Erythroblast (primary cell): ENCODE data around the gene CLEC3A.
"Not testable (repeated sequence)": the region's sequence is repeated elsewhere in the genome, so short reads cannot be mapped to it uniquely, and the experiment has no call there.

Experiments used
- DNase-seq, 2 experiments: peaks; one replicate each; lab custom pipeline; 2025; lab: John Stamatoyannopoulos, UW
- GATA1 ChIP-seq: IDR thresholded peaks from 2 replicates; pipeline ENCODE4 v1.6.1; 2011; ENCODE audit warnings: low read depth, mild to moderate bottlenecking, control low read depth, low read length, moderate library complexity
- POLR2A ChIP-seq: IDR thresholded peaks from 2 replicates; pipeline ENCODE4 v1.6.1; 2011; ENCODE audit warnings: mild to moderate bottlenecking, low read length

CLEC3A gene, protein sequence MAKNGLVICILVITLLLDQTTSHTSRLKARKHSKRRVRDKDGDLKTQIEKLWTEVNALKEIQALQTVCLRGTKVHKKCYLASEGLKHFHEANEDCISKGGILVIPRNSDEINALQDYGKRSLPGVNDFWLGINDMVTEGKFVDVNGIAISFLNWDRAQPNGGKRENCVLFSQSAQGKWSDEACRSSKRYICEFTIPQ

DNA sequence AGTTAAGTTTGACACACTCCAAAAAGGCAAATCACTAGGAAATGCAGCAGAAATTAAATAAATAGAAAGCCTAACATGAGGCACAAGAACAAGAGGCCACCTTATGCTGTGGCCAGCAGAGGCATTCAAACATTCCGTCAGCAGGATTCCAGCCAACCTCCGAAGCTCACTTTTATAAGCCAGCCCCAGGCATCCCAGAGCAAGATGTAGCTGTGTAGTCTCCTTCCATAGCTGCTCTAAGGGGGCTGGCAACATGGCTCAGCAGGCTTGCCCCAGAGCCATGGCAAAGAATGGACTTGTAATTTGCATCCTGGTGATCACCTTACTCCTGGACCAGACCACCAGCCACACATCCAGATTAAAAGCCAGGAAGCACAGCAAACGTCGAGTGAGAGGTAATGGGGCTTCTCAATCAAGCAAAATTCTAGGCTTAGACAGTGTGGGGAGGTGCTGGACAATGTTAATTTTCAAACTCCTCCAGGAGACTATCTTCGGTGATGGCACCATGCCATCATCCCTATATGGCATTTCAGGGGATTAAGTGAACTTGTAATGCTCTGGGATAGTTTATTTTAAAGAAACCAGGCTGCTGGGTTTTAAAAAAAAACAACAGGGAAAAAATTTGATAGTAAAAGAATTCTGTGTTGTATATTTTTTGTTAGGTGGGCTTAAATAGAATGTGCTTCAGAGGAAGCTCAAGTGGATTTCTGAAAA lies at the start of gene CLEC3A:
Gene CLEC3A, plus strand, starts transcription at position 202 of the 714 bp plus-strand sequence. Its CDS starts 79 bp downstream, at position 281.
- DNase-seq, result no peak
- TF ChIP-seq POLR2A (no peak), GATA1 (no peak)

DNA sequence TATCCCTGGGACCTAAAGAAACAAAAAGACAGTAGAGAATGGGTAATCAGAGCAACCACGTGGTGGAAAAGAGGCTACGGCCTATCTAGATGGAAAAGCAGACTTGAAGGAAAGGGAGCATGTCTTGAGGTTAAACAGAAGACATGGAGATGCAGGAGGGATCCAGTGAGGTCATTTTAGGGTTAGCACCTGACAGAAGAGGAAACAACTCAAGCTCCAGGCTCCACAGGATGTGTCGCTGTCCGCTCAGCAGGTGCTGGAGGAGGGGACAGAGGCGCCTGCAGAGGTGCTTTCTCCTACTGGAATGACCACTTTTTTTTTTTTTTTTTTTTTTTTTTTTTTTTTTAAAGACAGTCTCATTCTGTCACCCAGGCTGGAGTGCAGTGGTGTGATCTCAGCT lies 47.5 kb upstream of the CLEC3A start:
- TF ChIP-seq POLR2A (no peak), GATA1 (no peak)
- peak; percentile 9 to 11 for DNase-seq

DNA sequence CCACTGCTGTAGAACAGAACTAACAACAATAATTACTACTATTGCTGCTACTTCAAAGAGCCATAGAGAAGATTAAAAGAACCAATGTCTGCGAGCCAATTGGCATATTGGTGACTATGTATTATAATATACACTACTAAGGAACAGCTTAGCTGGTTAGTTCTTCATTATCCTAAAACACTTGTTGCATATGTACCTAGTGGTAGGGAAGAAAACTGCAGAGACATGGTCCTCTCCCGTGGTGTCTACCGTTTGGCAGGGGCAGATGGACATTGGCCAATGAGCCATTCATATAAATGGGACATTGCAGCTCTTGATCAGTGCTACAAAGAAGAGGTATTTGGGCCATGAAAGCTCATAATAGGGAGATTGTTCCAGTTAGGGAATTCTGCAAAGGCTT lies 46.4 kb upstream of the CLEC3A start:
- DNase-seq, result no peak
- TF ChIP-seq POLR2A, result no peak

DNA sequence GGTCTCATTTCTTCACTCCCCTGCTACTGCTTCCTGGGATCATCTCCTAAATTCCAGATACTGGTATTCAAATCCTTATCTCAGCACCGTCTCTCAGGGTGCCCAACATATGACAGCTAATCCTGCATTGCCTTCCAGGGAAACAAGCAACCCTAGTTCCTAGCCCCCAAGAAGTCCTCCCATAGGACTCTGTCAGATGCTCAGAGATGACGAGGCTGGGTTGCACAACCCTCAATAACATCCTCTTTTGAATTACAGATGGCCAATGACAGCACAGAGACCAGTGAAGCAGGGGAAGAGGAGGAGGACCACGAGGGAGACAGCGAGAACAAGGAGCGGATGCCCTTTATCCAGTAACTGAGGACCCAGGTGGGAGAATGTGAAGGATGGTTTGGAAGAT lies 45.0 kb upstream of the CLEC3A start:
- no peak for DNase-seq
- no peak for TF ChIP-seq POLR2A
- TF ChIP-seq GATA1, result no peak

DNA sequence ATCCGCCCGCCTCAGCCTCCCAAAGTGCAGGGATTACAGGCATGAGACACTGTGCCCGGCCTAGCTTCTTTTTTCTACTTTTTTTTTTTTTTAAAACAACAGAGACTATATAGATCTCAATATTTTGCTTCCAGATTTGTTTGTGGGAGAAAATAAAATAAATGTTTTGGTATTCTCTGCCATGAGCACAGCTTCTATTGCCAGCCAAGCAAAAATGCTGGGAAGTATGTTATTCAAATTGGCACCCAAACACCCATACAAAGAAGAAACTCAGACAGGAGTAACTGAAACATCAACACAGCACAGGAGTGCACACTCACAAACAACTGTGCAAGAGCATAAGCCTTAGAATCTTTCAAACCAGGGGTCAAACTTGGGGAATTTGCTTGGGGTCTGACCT lies 37.2 kb upstream of the CLEC3A start:
- DNase-seq, result no peak
- TF ChIP-seq POLR2A (no peak), GATA1 (no peak)

DNA sequence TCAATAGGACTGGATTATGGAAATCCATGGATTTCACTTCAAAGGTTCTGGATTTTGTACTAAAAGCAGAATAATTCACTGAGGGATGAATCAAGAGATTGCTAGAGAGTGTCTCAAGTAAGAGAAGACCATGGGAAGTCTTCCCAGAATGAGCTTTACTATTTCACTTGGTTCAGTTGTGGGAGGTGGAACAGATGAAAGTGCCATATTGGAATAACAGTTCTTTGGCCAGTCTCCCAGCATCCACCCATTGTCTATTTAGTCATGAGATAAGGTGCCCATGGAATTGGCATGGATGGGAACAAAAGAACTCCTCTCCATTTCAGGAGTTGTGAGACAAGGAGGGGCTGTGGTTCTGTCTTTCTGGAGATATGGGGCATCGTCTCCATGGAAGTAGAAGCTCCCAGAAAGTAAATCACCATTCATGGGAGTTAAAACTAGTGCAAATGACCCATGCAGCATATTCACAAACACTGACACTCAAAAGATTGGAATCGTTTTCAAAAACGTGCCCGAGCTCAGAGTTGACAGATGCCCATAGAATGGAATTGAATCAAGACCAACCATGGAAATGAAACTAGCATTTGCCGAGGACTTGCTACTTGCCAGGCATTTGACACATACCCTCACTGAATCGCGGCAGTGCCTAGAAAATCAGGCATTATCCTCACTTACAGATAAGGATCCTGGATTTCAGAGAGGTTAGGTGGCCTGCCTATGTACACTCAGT lies 36.2 kb upstream of the CLEC3A start:
- TF ChIP-seq POLR2A, result no peak
- no peak for TF ChIP-seq GATA1

DNA sequence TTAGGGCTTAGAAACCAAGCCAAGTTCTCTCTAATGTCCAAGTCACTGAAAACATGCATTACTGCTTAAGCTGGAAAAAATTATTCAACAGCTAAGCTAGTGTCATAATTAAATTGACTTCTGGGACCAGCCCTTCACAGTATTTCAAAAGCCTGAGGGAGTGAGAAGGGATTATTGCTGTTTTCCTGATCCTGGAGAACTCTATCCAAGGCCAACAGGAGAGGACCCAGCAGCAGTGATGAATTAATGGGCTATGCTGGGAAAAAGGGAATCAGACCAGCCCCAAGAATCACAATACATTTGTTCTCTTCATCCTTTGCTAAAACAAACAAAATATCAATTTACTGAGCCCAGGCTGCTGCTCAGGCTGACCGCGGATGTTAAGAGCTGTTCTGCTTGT lies 34.5 kb upstream of the CLEC3A start:
- TF ChIP-seq GATA1, result no peak
- no peak for TF ChIP-seq POLR2A
- DNase-seq, result no peak

More for the DNA sequence above, 36.2 kb upstream of the CLEC3A start:
- no peak for DNase-seq

DNA sequence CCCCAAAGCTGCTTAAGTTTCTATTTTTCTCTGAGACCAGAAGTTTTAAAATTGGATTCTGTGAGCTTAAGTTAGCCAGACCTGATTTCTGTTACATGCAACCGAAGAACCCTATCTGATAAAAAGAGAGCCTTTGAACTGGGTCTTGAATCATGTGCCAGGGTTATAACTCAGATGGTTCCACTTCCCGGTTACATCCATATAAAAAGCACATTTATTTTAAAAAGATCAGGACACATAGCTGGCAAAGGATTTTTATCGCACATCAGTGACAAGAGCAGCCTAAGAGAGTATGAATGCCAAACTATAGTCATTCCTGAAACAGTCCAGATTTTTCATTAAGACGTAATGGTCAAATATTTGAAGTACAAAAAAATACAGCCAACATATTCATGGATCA lies 32.5 kb upstream of the CLEC3A start:
- no peak for DNase-seq
- no peak for TF ChIP-seq POLR2A
- TF ChIP-seq GATA1, result no peak

DNA sequence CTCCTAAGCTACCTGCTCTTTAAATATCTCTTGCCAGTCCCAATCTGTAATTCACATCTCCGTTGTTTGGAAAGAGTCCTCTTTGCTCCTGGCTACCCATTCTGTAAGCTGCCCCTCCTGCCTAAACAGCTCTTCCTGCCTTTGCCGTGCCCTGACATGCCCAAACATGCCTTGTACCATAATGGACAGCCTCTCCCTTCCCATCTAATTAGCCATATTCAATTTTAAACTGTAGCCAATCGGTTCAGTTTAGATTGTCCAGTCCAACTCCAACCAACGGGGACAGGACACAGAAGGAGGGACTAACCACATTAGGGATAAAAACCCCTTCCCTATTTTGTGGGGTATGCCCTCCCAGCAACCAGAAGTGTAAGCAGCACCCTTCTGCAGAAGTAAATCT lies 30.6 kb upstream of the CLEC3A start:
- no peak for TF ChIP-seq POLR2A
- TF ChIP-seq GATA1, result no peak
- DNase-seq, result no peak

DNA sequence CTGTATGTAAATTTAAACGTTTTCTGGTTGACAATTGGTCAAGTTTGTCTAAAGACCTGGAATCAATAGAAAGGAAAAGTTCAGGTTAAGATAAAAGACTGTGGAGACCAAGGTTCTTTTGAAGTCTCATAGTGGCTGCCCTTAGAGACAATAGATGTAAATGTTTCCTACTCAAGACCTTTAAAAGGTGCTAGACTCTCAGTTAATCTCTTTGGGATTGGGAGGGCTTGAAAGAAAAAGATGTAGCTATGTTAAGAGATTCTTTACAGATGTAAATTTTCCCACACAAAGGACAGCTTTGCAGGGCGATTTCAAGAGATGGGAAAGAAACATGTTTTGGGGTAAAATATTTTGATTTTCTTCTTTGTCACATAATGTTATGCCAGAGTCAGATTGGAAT lies 30.0 kb upstream of the CLEC3A start:
- not testable (repeated sequence) for DNase-seq

DNA sequence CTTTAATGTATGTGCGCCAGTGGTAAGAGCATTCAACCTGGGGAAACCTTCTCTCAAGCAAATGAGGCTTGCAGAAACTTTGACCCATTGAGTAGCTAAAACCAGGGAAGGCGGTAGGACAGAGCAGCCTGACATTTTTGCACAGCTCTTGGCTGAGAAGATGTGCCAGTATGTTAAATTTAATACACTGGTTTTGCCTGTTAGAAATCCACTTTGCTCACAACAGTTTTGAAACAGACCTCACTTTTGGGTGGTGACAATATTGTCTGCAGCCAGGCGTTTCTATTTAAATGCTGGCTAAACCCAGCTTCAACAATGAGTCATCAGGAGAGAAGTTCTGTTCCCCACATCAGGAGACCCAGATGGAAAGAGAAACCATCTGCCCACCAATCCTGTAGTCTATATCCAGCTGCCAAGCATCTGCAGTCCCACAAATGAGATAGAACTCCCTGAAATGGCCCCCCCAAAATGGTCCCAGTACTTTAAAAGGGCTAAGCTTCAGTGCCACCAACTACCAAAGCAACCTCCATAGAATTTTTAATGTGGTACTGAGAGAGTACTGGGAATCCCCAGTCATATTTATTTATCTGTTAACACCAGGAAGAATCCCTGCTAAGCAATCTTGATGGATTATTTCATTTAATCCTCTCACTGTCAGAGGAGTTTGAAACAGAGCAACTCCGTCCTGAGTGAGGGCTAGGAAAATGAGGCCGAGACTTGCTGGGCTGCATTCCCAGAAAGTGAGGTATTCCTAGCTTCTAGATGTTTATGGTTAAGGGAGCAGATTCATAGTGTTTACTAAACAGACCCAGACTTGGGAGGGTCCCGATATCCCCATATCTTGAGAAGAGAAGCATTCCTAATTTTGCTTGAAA lies 29.0 kb upstream of the CLEC3A start:
- no peak for TF ChIP-seq GATA1
- TF ChIP-seq POLR2A, result no peak
- no peak for DNase-seq

DNA sequence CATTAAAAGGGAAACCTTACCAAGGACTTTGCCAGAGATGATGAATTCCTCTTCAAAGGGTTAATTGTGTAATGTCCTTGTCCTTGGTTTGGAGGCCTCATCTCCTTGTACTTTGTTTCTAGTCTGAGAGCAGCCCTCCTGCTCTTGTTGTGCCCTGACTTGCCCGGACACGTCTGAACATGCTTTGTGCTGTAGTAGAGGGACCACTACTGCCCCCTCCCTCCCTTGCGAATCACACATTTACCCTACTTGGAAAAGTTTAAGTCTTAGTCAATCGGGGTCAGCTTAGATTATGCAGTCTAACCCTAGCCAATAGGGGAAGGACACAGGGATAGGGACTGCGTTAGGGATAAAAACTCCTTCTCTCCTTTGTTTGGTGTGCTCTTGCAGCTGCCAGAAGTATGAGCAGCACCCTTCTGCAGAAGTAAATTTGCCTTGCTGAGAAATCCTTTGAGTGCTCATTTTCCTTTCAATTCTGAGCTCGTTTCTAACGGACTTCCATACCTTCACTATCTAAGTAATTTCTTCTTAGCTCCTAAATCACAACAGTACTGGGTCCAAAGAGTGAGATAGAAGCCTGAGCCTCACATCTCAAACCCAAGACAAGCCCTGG lies 26.4 kb upstream of the CLEC3A start:
- no peak for DNase-seq
- TF ChIP-seq GATA1 (no peak), POLR2A (no peak)

DNA sequence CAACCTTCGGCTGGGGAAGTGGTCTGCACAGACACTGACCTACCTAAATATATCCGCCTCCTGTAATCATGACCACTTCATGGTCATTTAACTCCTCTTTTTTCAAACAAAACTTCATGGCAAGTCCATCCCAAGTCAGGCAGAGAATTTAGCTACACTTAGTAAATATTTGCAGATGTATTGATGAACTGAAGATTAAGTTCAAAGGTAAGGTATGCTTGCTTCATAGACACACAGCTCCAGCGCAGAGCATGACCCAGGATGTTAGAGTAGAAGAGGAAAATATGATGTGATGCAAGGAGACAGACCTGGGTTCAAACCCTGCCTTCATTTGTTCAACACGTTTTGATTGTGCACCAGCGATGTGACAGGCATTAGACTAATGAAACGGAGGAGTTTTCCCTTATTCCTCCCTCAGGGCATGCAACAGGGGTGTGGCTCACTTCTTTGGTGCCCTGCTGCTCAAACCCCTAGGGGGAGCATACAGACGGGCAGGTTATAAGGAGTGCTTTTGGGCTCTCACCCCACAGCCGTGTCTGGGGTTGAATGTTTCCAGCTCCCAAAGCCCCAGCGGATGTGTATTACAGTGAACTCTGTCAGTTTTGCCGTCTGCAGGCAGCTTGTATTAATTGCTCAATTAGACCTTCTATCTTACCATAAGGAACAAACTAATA lies 23.9 kb upstream of the CLEC3A start:
- no peak for DNase-seq
- TF ChIP-seq POLR2A, result no peak
- TF ChIP-seq GATA1, result no peak
